GM21717 (cell line): ENCODE data around the gene ROBO2.
A peak's percentile ranks its signal among the peaks of the same experiment; 100 is the strongest.

Experiments
- ATAC-seq: cut with Tn5 transposase; IDR thresholded peaks from one replicate; pipeline ENCODE4 v1.9.1; 2021; ENCODE audit warnings: mild to moderate bottlenecking, moderate library complexity; ENCODE audit not compliant: unreplicated experiment

ROBO2 gene

GRCh38 chr3:77248420-77248819, 208.5 kb downstream of the ROBO2 start:
- no peak for ATAC-seq

- no peak for ATAC-seq
These were observed 211.2 kb downstream of the ROBO2 start for GRCh38 chr3:77251136-77251535.

GRCh38 chr3:77254967-77255831, 215.3 kb downstream of the ROBO2 start:
- peak; percentile 80 for ATAC-seq

GRCh38 chr3:77256584-77257503, 216.9 kb downstream of the ROBO2 start:
- no peak for ATAC-seq

- no peak for ATAC-seq
These were observed 219.8 kb downstream of the ROBO2 start for GRCh38 chr3:77259694-77260093.

- ATAC-seq, result no peak
These were observed 222.5 kb downstream of the ROBO2 start for GRCh38 chr3:77262361-77262760.

GRCh38 chr3:77267589-77267988, 227.7 kb downstream of the ROBO2 start:
- no peak for ATAC-seq

GRCh38 chr3:77271306-77271705, 231.4 kb downstream of the ROBO2 start:
- no peak for ATAC-seq

GRCh38 chr3:77271711-77272110, 231.8 kb downstream of the ROBO2 start:
- no peak for ATAC-seq

- no peak for ATAC-seq
These were observed 239.4 kb downstream of the ROBO2 start for GRCh38 chr3:77279276-77279675.

- ATAC-seq, result no peak
These were observed 241.8 kb downstream of the ROBO2 start for GRCh38 chr3:77281721-77282120.

GRCh38 chr3:77283108-77283507, 243.2 kb downstream of the ROBO2 start:
- no peak for ATAC-seq

GRCh38 chr3:77288348-77288747, 248.4 kb downstream of the ROBO2 start:
- no peak for ATAC-seq

GRCh38 chr3:77296527-77296926, 256.6 kb downstream of the ROBO2 start:
- no peak for ATAC-seq

GRCh38 chr3:77298417-77298816, 258.5 kb downstream of the ROBO2 start:
- ATAC-seq, result no peak

- no peak for ATAC-seq
These were observed 264.2 kb downstream of the ROBO2 start for GRCh38 chr3:77303955-77304699.

GRCh38 chr3:77304700-77305021, 264.8 kb downstream of the ROBO2 start:
- no peak for ATAC-seq

- ATAC-seq, result no peak
These were observed 269.6 kb downstream of the ROBO2 start for GRCh38 chr3:77309460-77309859.

GRCh38 chr3:77313843-77314242, 273.9 kb downstream of the ROBO2 start:
- ATAC-seq, result no peak

- no peak for ATAC-seq
These were observed 279.8 kb downstream of the ROBO2 start for GRCh38 chr3:77319711-77320110.

GRCh38 chr3:77320514-77320913, 280.6 kb downstream of the ROBO2 start:
- ATAC-seq, result no peak
